Embryonic facial prominence (tissue), 1 donor: ENCODE measurements around the gene CREB3L2.
"Not testable (repeated sequence)": the region's sequence is repeated elsewhere in the genome, so short reads cannot be mapped to it uniquely, and the experiment has no call there.

ENCODE experiments used
- DNase-seq: peaks from one replicate; pipeline ENCODE4 v3.0.0-alpha.2; 2016; ENCODE audit errors: extremely low spot score

CREB3L2 gene

GRCh38 chr7:137968890-137969289, 33.0 kb downstream of the CREB3L2 start:
- DNase-seq, result no peak

GRCh38 chr7:137968339-137968738, 33.5 kb downstream of the CREB3L2 start:
- not testable (repeated sequence) for DNase-seq

GRCh38 chr7:137967143-137968018, 34.5 kb downstream of the CREB3L2 start:
- DNase-seq, result no peak

- no peak for DNase-seq
Observed at GRCh38 chr7:137966641-137967142, 35.2 kb downstream of the CREB3L2 start.

- DNase-seq, result no peak
Observed at GRCh38 chr7:137965942-137966640, 35.8 kb downstream of the CREB3L2 start.

GRCh38 chr7:137964824-137965545, 36.9 kb downstream of the CREB3L2 start:
- DNase-seq, result no peak

- no peak for DNase-seq
Observed at GRCh38 chr7:137962875-137963507, 38.9 kb downstream of the CREB3L2 start.

GRCh38 chr7:137962491-137962874, 39.4 kb downstream of the CREB3L2 start:
- DNase-seq, result no peak

- no peak for DNase-seq
Observed at GRCh38 chr7:137961200-137962177, 40.4 kb downstream of the CREB3L2 start.

- no peak for DNase-seq
Observed at GRCh38 chr7:137960020-137960419, 41.9 kb downstream of the CREB3L2 start.

GRCh38 chr7:137958470-137959431, 43.1 kb downstream of the CREB3L2 start:
- no peak for DNase-seq

GRCh38 chr7:137957887-137958286, 44.0 kb downstream of the CREB3L2 start:
- DNase-seq, result no peak

GRCh38 chr7:137956591-137956990, 45.3 kb downstream of the CREB3L2 start:
- DNase-seq, result no peak

- no peak for DNase-seq
Observed at GRCh38 chr7:137956183-137956582, 45.7 kb downstream of the CREB3L2 start.

GRCh38 chr7:137954614-137955013, 47.3 kb downstream of the CREB3L2 start:
- no peak for DNase-seq

- no peak for DNase-seq
Observed at GRCh38 chr7:137953665-137954470, 48.0 kb downstream of the CREB3L2 start.

- DNase-seq, result no peak
Observed at GRCh38 chr7:137953043-137953664, 48.7 kb downstream of the CREB3L2 start.

- no peak for DNase-seq
Observed at GRCh38 chr7:137952426-137952805, 49.5 kb downstream of the CREB3L2 start.
